ENCODE measurements around the gene MYO5A. TPM values are rescaled to one million over a fixed set of nuclear protein-coding genes. Genes with fewer than 3 reads are reported as not detected.

MYO5A gene
- total and polyA plus RNA-seq, 10 of the 15 experiments (the other 5 are each of a cell fraction or from before 2014, with no cell fraction given) = 4.2 to 42.9 (median 31.1) TPM

GRCh38 chr15:52284164-52284563 is 244.5 kb downstream of the MYO5A start (continued):
- TF ChIP-seq ZNF592 (IDR thresholded peaks at IDR 0.05) = no peak
- no peak for TF ChIP-seq POLR2AphosphoS5 (IDR thresholded peaks at IDR 0.05; ENCODE audit: low read length)

GRCh38 chr15:52283281-52283680 is 245.4 kb downstream of the MYO5A start:
- in situ Hi-C loops (cut with MboI) = no loop called here
- Histone ChIP-seq H3K4me3 (no peak overlapping the region), H4K20me1 (ENCODE audit: control insufficient read depth, insufficient read depth) (no peaks in the 10 kb centered on the region), H3K4me2 (ENCODE audit: control insufficient read depth, insufficient read depth) (no peak overlapping the region), H3K79me2 (ENCODE audit: control insufficient read depth, insufficient read depth, low read length) (no peaks in the 10 kb centered on the region), H3K36me3 (ENCODE audit: control insufficient read depth in 2 of 2, insufficient read depth in 2 of 2, low read length in 1 of 2) (no peaks in the 10 kb centered on the region), H3K27me3 (replicated peaks in 1 of 2; ENCODE audit: control insufficient read depth in 2 of 2, insufficient read depth in 2 of 2, low read length in 1 of 2) (no peaks in the 10 kb centered on the region), H3K9me3 (replicated peaks; ENCODE audit: control insufficient read depth, insufficient read depth, low read length) (no peaks in the 10 kb centered on the region), H3K4me1 (ENCODE audit: control insufficient read depth, insufficient read depth, low read length) (no peaks in the 10 kb centered on the region), H2AFZ (ENCODE audit: control insufficient read depth, low read depth, low read length) (no peak overlapping the region), H3K9ac (ENCODE audit: control insufficient read depth, insufficient read depth, low read length) (no peak overlapping the region), H3K27ac (ENCODE audit: control insufficient read depth, insufficient read depth) (no peak overlapping the region)
- WGBS (ENCODE audit: insufficient coverage, insufficient replicate concordance, low lambda C conversion rate, missing lambda C conversion rate) = 71% methylated on average over 6 of the region's 6 CpGs
- intact Hi-C loops (cut with micrococcal nuclease; ENCODE audit: unreplicated experiment) = no loop called here
- CTCF ChIA-PET = no interaction called here
- SMC1A ChIA-PET (ENCODE audit: uncharacterized antibody, unreplicated experiment) = no interaction called here
- RAD21 ChIA-PET (ENCODE audit: unreplicated experiment) = no interaction called here
- no peak for DNase-seq (ENCODE audit: low read depth, low spot score)
- FAIRE-seq = no peak
- no peak for ATAC-seq
- POLR2A ChIA-PET = interaction anchor here (0.6 kb wide), 1 partner anchor 399 kb away, joined by 3 read pairs; no protein-coding TSS in a partner anchor
- TF ChIP-seq TARDBP (IDR thresholded peaks at IDR 0.05; ENCODE audit: borderline replicate concordance) (no peak), ZBED1 (IDR thresholded peaks at IDR 0.05; ENCODE audit: borderline replicate concordance) (no peak), CBX3 (IDR thresholded peaks at IDR 0.05; ENCODE audit: borderline replicate concordance, low read depth) (no peak), CHD1 (IDR thresholded peaks at IDR 0.05; ENCODE audit: low read depth, low read length) (no peak)
- no TSS peak for BruUV-seq (replicated peaks)
